Activated naive CD4-positive, alpha-beta T cell treated with anti-CD3 and anti-CD28 coated beads, Interleukin-2, amount 10 ng/mL, durations not matched to agents 5 hours and 36 hours (primary cell): ENCODE measurements around the gene DPPA3. TPM values are rescaled to one million over a fixed set of nuclear protein-coding genes. Genes with fewer than 3 reads are reported as not detected.

ENCODE experiments used
- total RNA-seq, 2 experiments: library from RNA; stranded (reverse); gene quantifications; one replicate each; pipeline ENCODE4 v1.2.3, GENCODE V29; 2021

Gene DPPA3
- not detected for total RNA-seq

DNA sequence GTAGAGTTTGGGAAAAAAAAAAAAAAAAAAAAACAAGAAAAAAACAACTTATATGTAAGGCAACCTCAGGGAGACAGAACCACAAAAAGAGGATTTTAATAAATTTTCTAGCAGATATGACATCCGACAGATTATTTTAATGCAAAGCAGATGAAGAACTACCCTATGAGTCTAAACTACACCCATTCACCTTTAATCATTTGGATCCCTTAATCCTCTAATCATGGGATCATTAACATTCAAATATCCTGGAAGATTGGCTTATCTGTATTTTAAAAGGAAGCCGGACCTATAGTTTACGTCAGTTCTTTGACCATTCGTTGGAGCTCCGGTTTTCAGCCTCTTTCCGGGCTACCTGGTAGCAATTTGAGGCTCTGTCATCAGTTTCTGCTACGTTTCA, at the start of gene DPPA3:
Gene DPPA3, plus strand, starts transcription at position 301 of the 400 bp plus-strand sequence. CDS start 138 bp downstream, outside the sequence.

DNA sequence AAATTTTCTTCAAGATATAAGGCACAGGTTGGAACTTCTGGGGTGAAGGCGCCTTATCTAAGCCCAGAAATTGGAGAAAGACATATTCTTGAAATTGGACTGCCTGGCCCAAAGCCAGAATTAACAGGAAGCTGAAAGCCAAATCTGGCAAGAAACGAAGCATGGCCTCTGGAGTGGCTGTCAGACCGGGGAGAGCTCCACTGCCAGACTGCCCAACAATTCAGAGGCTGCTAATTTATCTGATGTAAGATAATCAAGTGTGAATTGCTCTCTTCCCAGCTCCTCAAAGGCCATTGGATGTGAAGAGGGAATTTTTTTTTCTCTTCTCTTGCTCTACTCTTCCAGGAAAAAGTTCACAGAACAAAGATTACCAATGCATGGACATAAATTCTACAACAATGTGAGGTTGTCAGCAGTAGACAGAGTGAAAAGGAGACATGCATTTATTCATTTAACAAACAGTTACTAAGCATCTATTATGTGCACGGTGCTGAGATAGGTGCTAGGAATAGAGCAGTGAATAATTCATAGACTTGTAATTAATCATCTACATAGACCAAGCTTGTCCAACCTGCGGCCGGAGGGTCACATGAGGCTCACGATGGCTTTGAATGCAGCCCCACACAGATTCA, 15.6 kb upstream of the DPPA3 start, which contains the start of gene GDF3:
Gene GDF3, minus strand, starts transcription at position 210 of the 632 bp plus-strand sequence. Its CDS starts 47 bp downstream, at position 163.

GRCh38 chr12:7747246-7747645, 36.0 kb downstream of the DPPA3 start, which contains the start of gene CLEC4C:
CLEC4C (minus strand) TSS chr12:7747375; CDS start chr12:7747348, 27 bp downstream.

Other genes with a start within 250 kb of the DPPA3 start
- gene CD163, start 207.7 kb upstream of the DPPA3 start, total RNA-seq, result not detected
- not detected for gene APOBEC1, start 45.5 kb upstream of the DPPA3 start, total RNA-seq
- gene GDF3, start 15.7 kb upstream of the DPPA3 start, total RNA-seq, result not detected
- not detected for gene CLEC4C, start 35.9 kb downstream of the DPPA3 start, total RNA-seq
- not detected for gene NANOGNB, start 53.8 kb downstream of the DPPA3 start, total RNA-seq
- not detected for gene NANOG, start 78.0 kb downstream of the DPPA3 start, total RNA-seq
- 10 to 100 TPM; 10.0 TPM for gene SLC2A14, start 161.5 kb downstream of the DPPA3 start, total RNA-seq
- 100 to 1,000 TPM; 376 to 390 TPM for gene SLC2A3, start 224.8 kb downstream of the DPPA3 start, total RNA-seq